OCI-LY1 (cell line): ENCODE measurements around the gene KRT73.

Experiments used
- H2AFZ ChIP-seq: fragments of 200-600 bp; sonication (generic), shearing (Covaris generic); 2 replicates; pipeline ENCODE4 v1.6.0; 2014; ENCODE audit warnings: antibody characterized with exemption, mild to moderate bottlenecking, low read length
- H3F3A ChIP-seq: fragments of 200-600 bp; sonication (generic), shearing (Covaris generic); 2 replicates; pipeline ENCODE4 v1.6.0; 2014; ENCODE audit warnings: mild to moderate bottlenecking, antibody characterized with exemption, low read length, moderate library complexity; ENCODE audit not compliant: insufficient read depth
- H3K27ac ChIP-seq: fragments of 200-600 bp; sonication (generic); 2 replicates; pipeline ENCODE4 v1.5.1; 2014; ENCODE audit warnings: low read length, mixed run types, mild to moderate bottlenecking, low read depth; ENCODE audit not compliant: poor library complexity, severe bottlenecking
- H3K27me3 ChIP-seq: fragments of 200-600 bp; sonication (generic); 2 replicates; pipeline ENCODE4 v1.6.0; 2014; ENCODE audit warnings: antibody characterized with exemption, mild to moderate bottlenecking, low read length, moderate library complexity; ENCODE audit not compliant: insufficient read depth
- H3K36me3 ChIP-seq: fragments of 200-600 bp; sonication (generic); 2 replicates; pipeline ENCODE4 v1.6.1; 2014; ENCODE audit warnings: mild to moderate bottlenecking, antibody characterized with exemption, low read length, moderate library complexity, mixed read lengths; ENCODE audit not compliant: insufficient read depth
- H3K4me1 ChIP-seq: fragments of 200-600 bp; sonication (generic); 2 replicates; pipeline ENCODE4 v1.5.1; 2014; ENCODE audit warnings: mild to moderate bottlenecking, low read length, moderate library complexity; ENCODE audit not compliant: insufficient read depth, severe bottlenecking
- H3K4me2 ChIP-seq: fragments of 200-600 bp; sonication (generic), shearing (Covaris generic); 2 replicates; pipeline ENCODE4 v1.6.1; 2014; ENCODE audit warnings: low read length
- H3K4me3 ChIP-seq: fragments of 200-600 bp; sonication (generic); 2 replicates; pipeline ENCODE4 v1.5.1; 2014; ENCODE audit warnings: low read length, low read depth, mild to moderate bottlenecking, mixed read lengths; ENCODE audit not compliant: poor library complexity, severe bottlenecking
- H3K79me2 ChIP-seq: fragments of 200-600 bp; shearing (Covaris generic); 2 replicates; pipeline ENCODE4 v1.6.1; 2016; ENCODE audit warnings: mixed run types, low read length, mixed read lengths; ENCODE audit not compliant: insufficient read depth
- H3K9ac ChIP-seq: fragments of 200-600 bp; sonication (generic), shearing (Covaris generic); 2 replicates; pipeline ENCODE4 v1.6.1; 2014; ENCODE audit warnings: mild to moderate bottlenecking, low read length, mixed read lengths
- H3K9me2 ChIP-seq: fragments of 200-600 bp; sonication (generic), shearing (Covaris generic); 2 replicates; pipeline ENCODE4 v1.6.1; 2014; ENCODE audit warnings: low read depth, mild to moderate bottlenecking, low read length, mixed read lengths
- H3K9me3 ChIP-seq: fragments of 200-600 bp; shearing (Covaris generic); 2 replicates; pipeline ENCODE4 v1.6.1; 2014; ENCODE audit warnings: low read length, mixed read lengths
- H4K20me1 ChIP-seq: fragments of 200-600 bp; sonication (generic), shearing (Covaris generic); 2 replicates; pipeline ENCODE4 v1.6.0; 2016; ENCODE audit warnings: mild to moderate bottlenecking, low read length; ENCODE audit not compliant: insufficient read depth
- CTCF ChIP-seq: fragments of 200-600 bp; sonication (generic), shearing (Covaris generic); IDR thresholded peaks from 2 replicates; pipeline ENCODE4 v1.5.1; 2017; ENCODE audit warnings: mild to moderate bottlenecking, antibody characterized with exemption, low read length, moderate library complexity, mixed read lengths
- EZH2 ChIP-seq: fragments of 200-600 bp; sonication (generic), shearing (Covaris generic); IDR thresholded peaks from 2 replicates; pipeline ENCODE4 v1.8.0; 2017; ENCODE audit warnings: borderline replicate concordance, mixed run types, mild to moderate bottlenecking, antibody characterized with exemption, low read length, moderate library complexity, mixed read lengths

The KRT73 gene

DNA sequence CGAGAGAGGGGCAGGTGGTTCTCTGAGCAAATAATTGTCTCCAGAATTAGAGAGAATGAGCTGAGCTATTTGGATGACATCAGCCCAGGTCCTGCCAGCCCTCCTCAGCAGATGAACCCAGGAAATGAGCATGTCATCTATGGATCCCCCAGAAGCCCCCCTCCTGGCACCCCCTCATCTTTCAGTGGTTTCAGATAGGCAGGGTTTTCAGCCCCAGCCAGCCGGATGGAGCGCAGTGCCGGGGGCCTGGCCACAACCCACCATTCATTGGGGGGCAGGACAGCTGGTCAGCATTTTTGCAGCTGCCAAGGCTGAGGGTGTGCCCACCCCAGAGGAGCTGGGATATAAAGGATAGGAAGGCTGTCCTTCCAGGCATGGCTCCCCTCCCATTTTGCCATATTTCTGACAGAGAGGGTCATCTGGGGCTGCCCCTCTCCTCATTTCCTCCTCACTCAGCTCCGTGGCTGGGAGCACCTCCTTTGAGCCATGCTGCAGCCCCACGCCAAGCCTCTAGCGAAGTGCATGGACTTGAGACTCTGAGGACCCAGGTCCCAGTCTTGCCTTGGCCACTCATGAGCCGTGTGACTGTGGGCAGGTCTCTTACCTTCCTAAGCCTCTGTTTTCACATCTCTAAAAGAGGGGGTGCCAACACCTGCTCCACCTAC is 59.4 kb downstream of the KRT73 start:
- Histone ChIP-seq H3K9me3 (no peaks in the 10 kb centered on the region), H3K4me2 (no peak overlapping the region), H3K36me3 (no peaks in the 10 kb centered on the region), H3K79me2 (no peaks in the 10 kb centered on the region), H3F3A (no peaks in the 10 kb centered on the region), H3K4me1 (no peaks in the 10 kb centered on the region), H3K4me3 (no peak overlapping the region), H3K9me2 (no peaks in the 10 kb centered on the region), H3K27me3 (0 out of 2 replicates have a peak, but pooled peaks cover 3% of the 10 kb centered on the region), H3K27ac (no peak overlapping the region), H2AFZ (no peak overlapping the region), H3K9ac (no peak overlapping the region), H4K20me1 (no peaks in the 10 kb centered on the region)
- no peak for TF ChIP-seq EZH2
- no peak for TF ChIP-seq CTCF
